A549 (cell line): ENCODE measurements around the gene MYNN. TPM values are rescaled to one million over a fixed set of nuclear protein-coding genes. Genes with fewer than 3 reads are reported as not detected.

Source experiments
- ATAC-seq, 2 experiments: fragments of 200-7000 bp in 1 of 2; fragments of >200 bp in 1 of 2; cut with Nextera tagmentation in 1 of 2; cut with Tn5 transposase in 1 of 2; 3 replicates each; pipeline versions ENCODE4 v1.8.0 to v1.9.1; 2018 to 2020; ENCODE audit warnings: mild to moderate bottlenecking in 1 of 2, moderate library complexity in 1 of 2
- CTCF ChIA-PET: fragments of 300-600 bp; sonication (Branson Sonifier 250); formaldehyde crosslinking; extraction: SDS; loops from one replicate; lab custom pipeline; 2021; ENCODE audit warnings: antibody characterized with exemption, inconsistent platforms; lab: Yijun Ruan, JAX
- POLR2A ChIA-PET: fragments of 350-600 bp; formaldehyde crosslinking; extraction: SDS; loops from one replicate; lab custom pipeline; 2021; ENCODE audit warnings: antibody characterized with exemption, inconsistent platforms; lab: Yijun Ruan, JAX
- DNase-seq, 2 experiments: peaks; one replicate each; pipeline versions ENCODE4 v3.0.0 to v3.0.0-alpha.2; 2011 to 2016; ENCODE audit warnings: low read depth in 1 of 2, low spot score in 1 of 2
- FAIRE-seq: peaks from 2 replicates; lab custom pipeline; 2011; peaks lifted over from hg19 to GRCh38; lab: Jason Lieb, UNC
- H3K27ac ChIP-seq, 2 experiments: fragments of >200 bp; sonication (Bioruptor Twin); formaldehyde crosslinking; 3 replicates each; pipeline ENCODE4 v1.5.1; 2016 to 2017
- H3K4me1 ChIP-seq: fragments of >200 bp; sonication (Bioruptor Twin); formaldehyde crosslinking; 3 replicates; pipeline ENCODE4 v1.6.1; 2016
- H3K4me2 ChIP-seq: fragments of >200 bp; sonication (Bioruptor Twin); formaldehyde crosslinking; 3 replicates; pipeline ENCODE4 v1.6.1; 2016
- H3K4me3 ChIP-seq: fragments of >200 bp; sonication (Bioruptor Twin); formaldehyde crosslinking; 3 replicates; pipeline ENCODE4 v1.5.1; 2016
- H3K9me3 ChIP-seq: fragments of >200 bp; sonication (Bioruptor Twin); formaldehyde crosslinking; 3 replicates; pipeline ENCODE4 v1.6.1; 2016
- BHLHE40 ChIP-seq: IDR thresholded peaks from 2 replicates; pipeline ENCODE4 v1.6.1; 2012; ENCODE audit warnings: low read depth, low read length, inconsistent platforms
- CBX8 ChIP-seq: fragments of 200-600 bp; sonication (generic); IDR thresholded peaks from 2 replicates; pipeline ENCODE4 v1.6.1; 2016
- CEBPB ChIP-seq, 2 experiments: fragments of >200 bp in 1 of 2; sonication (Bioruptor Twin) in 1 of 2; formaldehyde crosslinking in 1 of 2; IDR thresholded peaks; 2 replicates each; pipeline ENCODE4 v1.6.1; 2012 to 2016
- CHD4 ChIP-seq: fragments of 200-600 bp; sonication (generic); IDR thresholded peaks from 2 replicates; pipeline ENCODE4 v1.6.1; 2016; ENCODE audit warnings: antibody characterized with exemption, mild to moderate bottlenecking, borderline replicate concordance
- E2F6 ChIP-seq: IDR thresholded peaks from 2 replicates; pipeline ENCODE4 v1.6.1; 2012; ENCODE audit warnings: low read depth, borderline replicate concordance
- EP300 ChIP-seq, 2 experiments: fragments of >200 bp; sonication (Bioruptor Twin); formaldehyde crosslinking; IDR thresholded peaks; 2 replicates in 1 of 2; 3 replicates in 1 of 2; pipeline ENCODE4 v1.6.1; 2016 to 2017
- FOSB ChIP-seq: fragments of 250-450 bp; sonication (Bioruptor Pico); IDR thresholded peaks from 2 replicates; pipeline ENCODE4 v1.5.0; 2020; ENCODE audit warnings: mild to moderate bottlenecking, moderate library complexity
- FOXS1 ChIP-seq: fragments of 250-450 bp; sonication (Bioruptor Pico); IDR thresholded peaks from 2 replicates; pipeline ENCODE4 v1.5.0; 2020; ENCODE audit warnings: mild to moderate bottlenecking, moderate library complexity
- HDAC2 ChIP-seq: fragments of 200-600 bp; sonication (generic); IDR thresholded peaks from 2 replicates; pipeline ENCODE4 v1.6.1; 2016
- HES2 ChIP-seq: fragments of >200 bp; sonication (Bioruptor Twin); formaldehyde crosslinking; IDR thresholded peaks from 2 replicates; pipeline ENCODE4 v1.6.1; 2016
- HOXA7 ChIP-seq: fragments of 250-450 bp; sonication (Bioruptor Pico); IDR thresholded peaks from 2 replicates; pipeline ENCODE4 v1.5.0; 2020; ENCODE audit warnings: mild to moderate bottlenecking, moderate library complexity
- JUN ChIP-seq, 2 experiments: fragments of >200 bp; sonication (Bioruptor Twin); formaldehyde crosslinking; IDR thresholded peaks; 2 replicates in 1 of 2; 3 replicates in 1 of 2; pipeline ENCODE4 v1.6.1; 2016 to 2017
- JUNB ChIP-seq: fragments of >200 bp; sonication (Bioruptor Twin); formaldehyde crosslinking; IDR thresholded peaks from 2 replicates; pipeline ENCODE4 v1.6.1; 2016
- MYC ChIP-seq: IDR thresholded peaks from 2 replicates; pipeline ENCODE4 v1.6.1; 2012; ENCODE audit warnings: mild to moderate bottlenecking, inconsistent platforms, low read length, improper control_type of control experiment, borderline replicate concordance
- RAD21 ChIP-seq, 2 experiments: fragments of >200 bp in 1 of 2; sonication (Bioruptor Twin) in 1 of 2; formaldehyde crosslinking in 1 of 2; IDR thresholded peaks in 1 of 2; conservative IDR thresholded peaks in 1 of 2; 2 replicates in 1 of 2; 3 replicates in 1 of 2; pipeline ENCODE4 v1.6.1; 2012 to 2018; ENCODE audit warnings: inconsistent platforms in 1 of 2
- RARB ChIP-seq: fragments of 250-450 bp; sonication (Bioruptor Pico); IDR thresholded peaks from 2 replicates; pipeline ENCODE4 v1.8.0; 2021; ENCODE audit warnings: mild to moderate bottlenecking, moderate library complexity
- RCOR1 ChIP-seq: fragments of 150-350 bp; IDR thresholded peaks from 2 replicates; pipeline ENCODE4 v1.6.1; 2014; ENCODE audit warnings: antibody characterized with exemption, low read length, low read depth
- RNF2 ChIP-seq: fragments of 200-600 bp; sonication (generic); IDR thresholded peaks from 2 replicates; pipeline ENCODE4 v1.6.1; 2016; ENCODE audit warnings: low read depth, mild to moderate bottlenecking, antibody characterized with exemption, moderate library complexity, borderline replicate concordance
- TP53 ChIP-seq: fragments of 250-450 bp; sonication (Bioruptor Pico); IDR thresholded peaks from 2 replicates; pipeline ENCODE4 v1.5.0; 2021; ENCODE audit warnings: mild to moderate bottlenecking, moderate library complexity
- ZC3H11A ChIP-seq: fragments of 450-650 bp; IDR thresholded peaks from 2 replicates; pipeline ENCODE4 v1.6.1; 2014; ENCODE audit warnings: antibody characterized with exemption, mild to moderate bottlenecking
- ZFP36 ChIP-seq: fragments of 450-650 bp; IDR thresholded peaks from 2 replicates; pipeline ENCODE4 v1.6.1; 2014; ENCODE audit warnings: borderline replicate concordance; ENCODE audit not compliant: partially characterized antibody
- ZNF302 ChIP-seq: fragments of 250-450 bp; sonication (Bioruptor Pico); IDR thresholded peaks from 2 replicates; pipeline ENCODE4 v1.9.0; 2021; ENCODE audit warnings: inconsistent platforms, mild to moderate bottlenecking, moderate library complexity
- ZSCAN20 ChIP-seq: fragments of 250-450 bp; sonication (Bioruptor Pico); IDR thresholded peaks from 2 replicates; pipeline ENCODE4 v1.8.0; 2022; ENCODE audit warnings: mild to moderate bottlenecking, moderate library complexity
- WGBS: methylation state at CpG from one replicate; pipeline ENCODE4 v1.1.6; 2017; ENCODE audit errors: missing lambda C conversion rate; 5-methylcytosine and 5-hydroxymethylcytosine counted together
- polyA plus RNA-seq, 4 experiments: library from polyadenylated mRNA; depleted of rRNA in 3 of 4; stranded (reverse); fragments of >200 nt; fragmentation: RNase III in 1 of 4; extraction: RNeasy Plus Mini Kit Qiagen cat#74134 plus additional on column Dnase treatment in 1 of 4; gene quantifications; 2 replicates in 3 of 4; 3 replicates in 1 of 4; pipeline ENCODE4 v1.2.3, GENCODE V29; 2011 to 2017
- TF ChIP-seq, protein P1 (sequence below): fragments of >200 bp; sonication (Bioruptor Twin); formaldehyde crosslinking; IDR thresholded peaks from 3 replicates; pipeline ENCODE4 v1.5.1; 2016
- TF ChIP-seq, protein P2 (sequence below): fragments of 250-450 bp; sonication (Bioruptor Pico); IDR thresholded peaks from 2 replicates; pipeline ENCODE4 v1.5.0; 2020; ENCODE audit warnings: low read depth, mild to moderate bottlenecking, moderate library complexity

The MYNN gene
- polyA plus RNA-seq, 2 of the 4 experiments (the other 2 are of a cell fraction) = 12.0 to 31.6 TPM

- ChIA-PET POLR2A (interaction anchor here (1.6 kb wide), 1 partner anchor 10 kb away, joined by 6 read pairs; the partner anchor contains the start of gene TERC), CTCF (interaction anchor here (1.7 kb wide), 2 partner anchors 9 kb away, joined by 6 to 13 read pairs; no protein-coding TSS in a partner anchor)
- peak; percentile 30 to 36; a peak in 3 of 6 replicates for ATAC-seq
- H3K4me1 ChIP-seq = no peaks in the 10 kb centered on the region
- no peaks in the 10 kb centered on the region for H3K9me3 ChIP-seq
- TF ChIP-seq CBX8 (no peak), TP53 (CRISPR knock-in tag) (no peak), JUN (IDR thresholded peaks at IDR 0.05) (no peak)
- FAIRE-seq = no peak
- WGBS = 23% methylated on average over 3 of the region's 3 CpGs
- H3K27ac ChIP-seq = no peak overlapping the region
- DNase-seq = no peak
- H3K4me2 ChIP-seq = no peak overlapping the region
- no peak overlapping the region for H3K4me3 ChIP-seq
These were observed 18.5 kb upstream of the MYNN start for GRCh38 chr3:169754711-169755110.

- ATAC-seq (no peak), DNase-seq (no peak), FAIRE-seq (no peak)
- Histone ChIP-seq H3K27ac (no peak overlapping the region), H3K9me3 (peaks cover 4% of the 10 kb centered on the region; the same call in 1 of the 3 replicates), H3K4me2 (no peak overlapping the region), H3K4me3 (no peak overlapping the region), H3K4me1 (no peaks in the 10 kb centered on the region)
- 25% methylated on average over 2 of the region's 2 CpGs for WGBS
- no peak for TF ChIP-seq FOSB (CRISPR knock-in tag)
- no peak for TF ChIP-seq JUNB
- no peak for TF ChIP-seq FOXS1 (CRISPR knock-in tag)
- TF ChIP-seq EP300 (IDR thresholded peaks at IDR 0.05) = no peak
- TF ChIP-seq, protein P1, sequence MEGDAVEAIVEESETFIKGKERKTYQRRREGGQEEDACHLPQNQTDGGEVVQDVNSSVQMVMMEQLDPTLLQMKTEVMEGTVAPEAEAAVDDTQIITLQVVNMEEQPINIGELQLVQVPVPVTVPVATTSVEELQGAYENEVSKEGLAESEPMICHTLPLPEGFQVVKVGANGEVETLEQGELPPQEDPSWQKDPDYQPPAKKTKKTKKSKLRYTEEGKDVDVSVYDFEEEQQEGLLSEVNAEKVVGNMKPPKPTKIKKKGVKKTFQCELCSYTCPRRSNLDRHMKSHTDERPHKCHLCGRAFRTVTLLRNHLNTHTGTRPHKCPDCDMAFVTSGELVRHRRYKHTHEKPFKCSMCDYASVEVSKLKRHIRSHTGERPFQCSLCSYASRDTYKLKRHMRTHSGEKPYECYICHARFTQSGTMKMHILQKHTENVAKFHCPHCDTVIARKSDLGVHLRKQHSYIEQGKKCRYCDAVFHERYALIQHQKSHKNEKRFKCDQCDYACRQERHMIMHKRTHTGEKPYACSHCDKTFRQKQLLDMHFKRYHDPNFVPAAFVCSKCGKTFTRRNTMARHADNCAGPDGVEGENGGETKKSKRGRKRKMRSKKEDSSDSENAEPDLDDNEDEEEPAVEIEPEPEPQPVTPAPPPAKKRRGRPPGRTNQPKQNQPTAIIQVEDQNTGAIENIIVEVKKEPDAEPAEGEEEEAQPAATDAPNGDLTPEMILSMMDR = no peak
- TF ChIP-seq RNF2 = no peak
- TF ChIP-seq CEBPB (IDR thresholded peaks at IDR 0.05) = no peak
- TF ChIP-seq HES2 = no peak
- no peak for TF ChIP-seq RCOR1
- no peak for TF ChIP-seq CHD4
- TF ChIP-seq CBX8 = no peak
- no peak for TF ChIP-seq ZSCAN20 (CRISPR knock-in tag)
- no peak for TF ChIP-seq ZC3H11A
- no peak for TF ChIP-seq ZNF302 (CRISPR knock-in tag)
- TF ChIP-seq BHLHE40 = no peak
- no peak for TF ChIP-seq TP53 (CRISPR knock-in tag)
- no peak for TF ChIP-seq ZFP36
- no peak for TF ChIP-seq RAD21 (conservative IDR thresholded peaks at IDR 0.05 in 1 of 2, IDR thresholded peaks at IDR 0.05 in 1 of 2)
- no peak for TF ChIP-seq RARB
- TF ChIP-seq, protein P2, sequence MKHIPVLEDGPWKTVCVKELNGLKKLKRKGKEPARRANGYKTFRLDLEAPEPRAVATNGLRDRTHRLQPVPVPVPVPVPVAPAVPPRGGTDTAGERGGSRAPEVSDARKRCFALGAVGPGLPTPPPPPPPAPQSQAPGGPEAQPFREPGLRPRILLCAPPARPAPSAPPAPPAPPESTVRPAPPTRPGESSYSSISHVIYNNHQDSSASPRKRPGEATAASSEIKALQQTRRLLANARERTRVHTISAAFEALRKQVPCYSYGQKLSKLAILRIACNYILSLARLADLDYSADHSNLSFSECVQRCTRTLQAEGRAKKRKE = no peak
- ChIA-PET POLR2A (no interaction called here), CTCF (no interaction called here)
These were observed 17.7 kb upstream of the MYNN start for GRCh38 chr3:169755488-169755887.

DNA sequence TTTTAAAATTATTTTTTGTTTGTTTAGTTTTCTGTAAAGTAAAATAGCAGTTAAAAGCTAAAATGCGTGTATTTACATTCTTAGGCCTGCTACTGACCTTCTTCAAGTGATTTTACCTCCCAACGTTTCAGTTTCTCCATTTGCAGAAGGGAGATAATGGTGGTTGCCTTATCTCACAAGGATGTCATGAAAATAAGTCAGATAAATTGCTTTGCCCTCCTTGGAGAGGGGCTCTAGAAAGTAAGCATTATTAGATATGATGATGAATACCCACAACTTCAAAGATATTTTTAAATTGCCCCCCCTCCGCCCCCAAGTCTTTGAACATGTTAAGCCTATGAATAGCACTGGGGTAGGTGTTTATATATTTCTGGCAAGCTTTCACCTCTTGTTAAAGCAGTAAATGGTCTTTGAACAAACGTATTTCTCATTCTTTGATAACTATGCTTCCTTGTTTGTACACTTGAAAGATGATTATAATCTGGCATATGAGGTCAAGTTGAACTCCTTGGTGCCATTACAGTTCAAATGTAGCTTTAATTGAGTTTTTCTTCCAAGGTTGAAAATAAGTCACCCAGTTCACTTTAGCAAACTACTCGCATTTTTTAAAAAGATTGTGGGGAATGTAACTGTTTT lies 14.7 kb upstream of the MYNN start:
- FAIRE-seq = no peak
- no peak overlapping the region for H3K4me3 ChIP-seq
- H3K9me3 ChIP-seq = peaks cover 9% of the 10 kb centered on the region
- no peak overlapping the region for H3K4me2 ChIP-seq
- no peaks in the 10 kb centered on the region for H3K4me1 ChIP-seq
- CTCF ChIA-PET = no interaction called here
- no peak for DNase-seq
- no peak overlapping the region for H3K27ac ChIP-seq
- 28% methylated on average over 5 of the region's 5 CpGs for WGBS
- POLR2A ChIA-PET = no interaction called here
- no peak for ATAC-seq
- no peak for TF ChIP-seq HOXA7 (CRISPR knock-in tag)
- no peak for TF ChIP-seq MYC
- TF ChIP-seq E2F6 = no peak
- no peak for TF ChIP-seq HDAC2
- TF ChIP-seq, all 56 proteins: peak for 0
